ENCODE measurements around the gene ZG16B. TPM values are rescaled to one million over a fixed set of nuclear protein-coding genes. Genes with fewer than 3 reads are reported as not detected.

Gene ZG16B, protein sequence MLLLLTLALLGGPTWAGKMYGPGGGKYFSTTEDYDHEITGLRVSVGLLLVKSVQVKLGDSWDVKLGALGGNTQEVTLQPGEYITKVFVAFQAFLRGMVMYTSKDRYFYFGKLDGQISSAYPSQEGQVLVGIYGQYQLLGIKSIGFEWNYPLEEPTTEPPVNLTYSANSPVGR
- total RNA-seq = 0.27 TPM
- long read RNA-seq = 0 reads

DNA sequence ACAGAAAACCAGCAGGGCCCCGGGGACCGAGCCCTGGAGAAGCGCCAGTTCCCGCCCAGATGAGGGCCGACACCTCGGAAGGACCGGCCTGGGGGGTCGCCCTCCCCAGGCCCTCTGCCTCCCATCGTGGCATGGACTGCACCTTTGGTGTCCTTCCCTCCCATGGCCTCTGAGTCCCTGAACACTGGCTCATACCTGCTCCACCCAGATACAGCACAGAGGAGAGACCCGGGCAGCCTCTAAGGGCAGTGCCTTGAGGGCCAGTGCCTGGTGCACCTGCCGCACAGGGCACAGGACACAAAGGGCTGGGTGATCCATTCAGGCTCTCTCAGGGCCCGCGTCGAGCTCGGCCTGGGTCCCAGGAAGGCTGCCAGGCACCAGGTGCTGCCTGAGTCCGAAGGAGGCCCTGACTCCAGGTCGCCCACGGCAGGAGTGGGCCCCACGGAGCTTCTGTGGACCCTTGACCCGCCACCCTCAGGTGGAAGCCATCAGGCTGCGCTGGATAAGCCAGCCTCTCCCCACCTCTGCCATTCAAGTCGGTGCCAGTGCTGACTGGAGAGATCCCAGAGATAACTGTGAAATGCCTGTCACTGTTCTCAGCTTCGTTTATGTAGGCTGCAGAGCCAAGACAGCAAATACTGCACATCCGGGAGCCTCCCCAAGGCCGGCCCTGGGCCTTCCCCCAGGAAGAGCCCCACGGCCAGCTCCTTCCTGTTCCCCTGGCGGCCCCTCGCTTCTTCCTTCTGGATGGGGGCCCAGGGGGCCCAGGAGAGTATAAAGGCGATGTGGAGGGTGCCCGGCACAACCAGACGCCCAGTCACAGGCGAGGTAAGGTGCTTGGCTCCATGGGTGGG lies at the start of gene ZG16B:
TSS of gene ZG16B (plus strand) at position 803 of the 854 bp plus-strand sequence. CDS start 139 bp downstream, outside the sequence.
- Histone ChIP-seq H3K27ac (replicated peaks) (no peak within 1 kb of the TSS), H3K4me1 (no peaks in the 10 kb centered on the region), H3K4me3 (no peak within 1 kb of the TSS), H3K36me3 (no peaks in the 10 kb centered on the region), H3K27me3 (ENCODE audit: low read depth) (peaks cover 77% of the 10 kb centered on the region), H3K9me3 (replicated peaks) (no peaks in the 10 kb centered on the region)
- intact Hi-C loops (cut with micrococcal nuclease) = no loop called here
- DNase-seq = no peak
- no peak for TF ChIP-seq CTCF (IDR thresholded peaks at IDR 0.05; ENCODE audit: borderline replicate concordance)

GRCh38 chr16:2782583-2783351 lies 47.3 kb upstream of the ZG16B start:
- intact Hi-C loops (cut with micrococcal nuclease) = no loop called here
- no peak for TF ChIP-seq CTCF (IDR thresholded peaks at IDR 0.05; ENCODE audit: borderline replicate concordance)
- Histone ChIP-seq H3K36me3 (no peaks in the 10 kb centered on the region), H3K4me1 (peaks cover 26% of the 10 kb centered on the region), H3K4me3 (no peak overlapping the region), H3K27me3 (ENCODE audit: low read depth) (peaks cover 46% of the 10 kb centered on the region), H3K9me3 (replicated peaks) (no peaks in the 10 kb centered on the region), H3K27ac (replicated peaks) (no peak overlapping the region)
- DNase-seq = no peak

DNA sequence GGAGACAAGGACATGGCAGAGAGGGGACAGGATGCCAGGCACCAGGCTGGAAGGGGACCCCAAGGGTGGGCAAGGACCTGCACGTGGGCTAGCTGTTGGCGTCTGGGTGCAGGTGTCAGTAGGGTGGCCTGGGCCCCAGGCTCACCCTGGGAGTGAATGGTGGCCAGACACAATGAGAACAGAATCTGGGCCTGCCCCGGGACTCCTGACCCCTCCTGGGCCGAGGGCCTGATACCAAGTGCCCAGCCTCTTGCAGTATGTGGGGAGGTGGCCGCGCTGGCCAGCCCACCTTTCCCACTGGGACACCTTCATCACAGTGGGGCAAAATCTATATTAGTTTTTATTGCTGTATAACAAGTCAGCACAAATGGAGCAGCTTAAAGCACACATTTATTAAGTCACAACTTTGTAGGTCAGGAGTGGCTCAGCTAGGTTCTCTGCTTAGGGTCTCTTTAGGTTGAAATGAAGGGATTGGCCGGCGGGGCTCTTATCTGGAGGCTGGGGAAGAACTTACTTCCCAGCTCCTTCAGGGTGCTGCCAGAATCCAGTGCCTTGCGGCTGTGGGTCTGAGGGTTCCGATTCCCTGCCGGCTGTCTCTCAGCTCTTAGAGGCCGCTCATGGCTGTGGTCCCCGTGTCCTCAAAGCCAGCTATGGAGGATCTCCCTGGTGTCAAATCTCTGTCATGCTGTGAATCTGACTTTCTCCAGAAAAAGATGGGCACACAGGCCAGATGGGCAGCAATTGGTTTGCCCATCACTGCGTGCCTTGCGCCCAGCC lies 46.3 kb upstream of the ZG16B start:
- Histone ChIP-seq H3K9me3 (replicated peaks) (no peaks in the 10 kb centered on the region), H3K4me3 (no peak overlapping the region), H3K36me3 (no peaks in the 10 kb centered on the region), H3K4me1 (peaks cover 16% of the 10 kb centered on the region), H3K27me3 (ENCODE audit: low read depth) (peaks cover 56% of the 10 kb centered on the region), H3K27ac (replicated peaks) (no peak overlapping the region)
- intact Hi-C loops (cut with micrococcal nuclease) = no loop called here
- DNase-seq = no peak
- TF ChIP-seq CTCF (IDR thresholded peaks at IDR 0.05; ENCODE audit: borderline replicate concordance) = no peak

DNA sequence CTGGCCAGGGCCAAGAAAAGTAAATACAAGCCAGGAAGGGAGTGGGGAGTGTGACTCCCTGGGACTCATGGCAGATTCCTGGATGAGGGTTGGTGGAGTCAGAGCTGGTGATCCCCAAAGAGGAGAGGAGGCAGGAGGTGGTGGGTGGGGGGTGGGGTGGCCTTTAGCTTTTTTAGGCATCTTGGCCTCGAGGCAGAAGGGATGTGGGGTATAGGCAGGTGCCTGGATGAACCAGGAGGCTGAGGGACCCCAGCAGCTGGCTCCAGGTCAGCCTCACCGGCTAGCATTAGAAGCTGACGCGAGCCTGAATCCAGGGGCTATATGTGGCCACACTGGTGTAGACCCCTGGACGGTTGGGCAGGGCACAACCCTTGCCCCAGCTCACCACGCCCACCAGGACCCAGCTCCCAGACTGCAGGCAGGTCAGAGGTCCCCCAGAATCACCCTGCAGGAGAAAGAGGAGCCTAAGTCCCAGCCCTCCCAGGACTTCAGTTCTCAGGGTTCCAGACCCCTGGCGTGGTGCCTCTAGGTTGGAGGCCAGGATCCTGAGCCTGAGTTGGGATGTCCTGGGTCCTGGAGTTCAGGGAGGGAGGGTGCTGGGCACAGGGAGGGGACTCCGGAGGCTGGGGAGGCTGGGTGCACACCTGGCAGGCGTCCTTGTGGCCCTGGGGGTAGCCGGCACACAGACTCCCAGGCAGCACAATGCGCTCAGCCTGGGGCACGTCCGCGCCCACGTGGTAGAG lies 45.6 kb upstream of the ZG16B start:
- no peaks in the 10 kb centered on the region for H3K36me3 ChIP-seq
- peaks cover 10% of the 10 kb centered on the region for H3K4me1 ChIP-seq
- no peak for TF ChIP-seq CTCF (IDR thresholded peaks at IDR 0.05; ENCODE audit: borderline replicate concordance)
- no peaks in the 10 kb centered on the region for H3K9me3 ChIP-seq (replicated peaks)
- H3K4me3 ChIP-seq = peak overlapping the region; percentile 57
- intact Hi-C loops (cut with micrococcal nuclease) = no loop called here
- no peak overlapping the region for H3K27ac ChIP-seq (replicated peaks)
- no peak for DNase-seq
- peaks cover 63% of the 10 kb centered on the region for H3K27me3 ChIP-seq (ENCODE audit: low read depth)
